Fibroblast of skin of right biceps (primary cell): ENCODE data around the gene IL3.
A peak's percentile ranks its signal among the peaks of the same experiment; 100 is the strongest.

Experiments
- DNase-seq: peaks from one replicate; pipeline ENCODE4 v3.0.0-alpha.2; 2013

Gene IL3

DNA sequence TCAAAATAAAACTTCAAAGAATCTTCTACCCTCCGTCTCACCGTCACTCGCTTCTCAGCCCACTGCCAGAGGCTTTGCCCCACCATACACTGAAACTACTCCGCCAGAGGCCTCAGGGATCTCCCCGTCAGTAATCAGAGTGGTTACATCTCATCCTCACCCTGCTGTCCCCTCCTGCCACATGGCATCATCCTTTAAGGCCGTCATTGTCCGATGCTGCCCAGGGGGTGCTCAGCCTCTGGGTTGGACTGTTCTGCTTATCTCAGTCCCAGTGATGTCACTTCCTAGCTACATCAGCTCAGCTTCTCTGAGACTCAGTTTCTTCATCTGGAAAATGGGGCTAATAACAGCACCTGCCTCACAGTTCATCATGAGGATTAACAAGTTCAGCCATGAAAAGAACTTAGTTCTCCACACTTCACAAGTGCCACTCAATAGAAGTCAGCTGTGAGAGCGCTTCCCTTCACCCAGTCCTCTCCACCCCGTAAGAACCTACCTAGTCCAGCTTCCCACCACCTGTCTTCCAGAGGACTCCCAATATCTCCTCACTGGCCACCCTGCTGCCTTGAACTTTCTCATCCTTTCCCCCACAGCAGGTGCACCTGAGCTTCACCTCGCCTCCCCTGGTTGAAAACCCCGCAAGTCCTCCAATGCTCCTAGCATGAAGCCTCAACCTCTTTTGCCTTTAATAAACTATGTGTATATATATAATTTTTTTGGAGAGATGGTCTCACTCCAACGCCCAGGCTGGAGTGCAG, 2.8 kb upstream of the IL3 start:
- no peak for DNase-seq

DNA sequence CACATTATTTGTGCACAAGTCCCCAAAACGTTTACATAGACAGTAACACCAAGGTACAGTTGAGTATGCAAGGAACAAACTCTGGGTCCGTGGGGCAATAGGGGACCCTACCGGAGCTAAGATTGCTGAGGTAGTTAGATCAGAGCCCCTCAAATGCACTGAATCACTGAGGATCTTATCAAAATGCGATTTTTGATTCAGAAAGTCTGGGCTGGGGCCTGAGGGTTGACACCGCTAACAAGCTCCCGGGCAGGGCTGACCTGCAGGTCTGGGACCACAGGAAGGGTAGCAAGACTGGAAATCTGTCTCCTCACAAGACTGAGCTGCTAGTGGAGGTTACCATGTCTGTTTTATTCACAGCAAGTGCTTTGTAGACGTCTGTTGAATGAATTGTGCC, 1.8 kb upstream of the IL3 start:
- no peak for DNase-seq

- DNase-seq: no peak
These were observed 1.3 kb upstream of the IL3 start for GRCh38 chr5:132059043-132059695.

- DNase-seq: no peak
These were observed 557 bp upstream of the IL3 start for GRCh38 chr5:132059696-132060500.

DNA sequence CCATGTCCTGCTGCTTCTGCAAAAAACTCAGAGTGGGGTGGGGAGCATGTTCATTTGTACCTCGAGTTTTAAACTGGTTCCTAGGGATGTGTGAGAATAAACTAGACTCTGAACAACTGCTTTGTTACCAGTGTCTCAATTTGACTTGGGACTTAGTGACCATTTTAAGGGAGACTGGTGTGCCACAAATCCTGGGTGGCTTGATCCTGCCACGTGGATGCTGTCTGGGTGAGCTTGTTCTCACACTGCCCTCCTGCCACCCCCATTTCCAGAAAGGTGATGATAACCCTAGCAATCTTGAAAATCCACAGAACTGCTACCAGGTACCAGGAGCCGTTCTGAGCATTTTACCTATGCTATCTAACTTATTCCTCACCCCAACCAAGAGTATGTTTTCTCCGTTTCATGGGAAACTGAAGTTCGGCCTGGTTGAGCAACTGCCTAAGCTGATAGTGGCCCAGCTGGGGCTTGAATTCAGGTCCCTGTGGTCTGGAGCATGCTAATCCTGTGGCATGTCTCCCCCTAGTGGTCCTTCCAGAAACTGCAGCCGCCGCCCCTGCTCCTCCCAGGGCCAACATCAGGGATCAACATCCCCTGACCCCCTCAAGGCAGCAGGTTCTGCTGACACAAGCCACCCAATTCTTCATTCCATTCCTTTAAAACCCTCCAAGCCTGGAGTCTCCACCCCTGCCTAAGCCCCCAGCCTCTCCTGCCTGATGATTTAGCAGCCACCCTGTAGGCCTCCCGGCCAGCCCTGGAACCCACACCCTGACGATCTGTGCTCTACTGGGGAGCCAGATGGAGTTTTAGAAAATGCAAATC, 2.8 kb downstream of the IL3 start:
- DNase-seq: peak; percentile 56

DNA sequence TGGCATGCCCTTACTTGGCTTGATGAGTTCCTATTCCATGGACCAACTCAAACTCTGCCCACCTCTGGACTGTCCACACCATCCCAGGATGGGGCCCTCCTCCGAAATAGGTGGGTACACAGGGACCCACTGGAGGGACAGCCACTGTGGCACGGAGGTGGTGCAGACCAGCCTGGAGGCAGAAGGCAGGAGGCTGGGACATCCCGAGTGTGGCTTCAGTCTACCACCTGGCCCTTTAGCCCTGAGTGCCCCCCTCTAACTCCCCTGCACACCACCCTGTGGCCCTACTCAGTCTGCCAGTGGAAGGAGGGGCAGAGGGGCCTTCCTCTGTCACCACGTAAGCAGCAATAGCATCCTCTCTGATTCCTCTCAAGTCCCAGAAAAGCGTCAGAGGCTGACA, 3.7 kb downstream of the IL3 start:
- no peak for DNase-seq

GRCh38 chr5:132064738-132065331, 4.4 kb downstream of the IL3 start:
- peak; percentile 66 for DNase-seq

- DNase-seq: peak; percentile 67
These were observed 5.0 kb downstream of the IL3 start for GRCh38 chr5:132065351-132065937.

DNA sequence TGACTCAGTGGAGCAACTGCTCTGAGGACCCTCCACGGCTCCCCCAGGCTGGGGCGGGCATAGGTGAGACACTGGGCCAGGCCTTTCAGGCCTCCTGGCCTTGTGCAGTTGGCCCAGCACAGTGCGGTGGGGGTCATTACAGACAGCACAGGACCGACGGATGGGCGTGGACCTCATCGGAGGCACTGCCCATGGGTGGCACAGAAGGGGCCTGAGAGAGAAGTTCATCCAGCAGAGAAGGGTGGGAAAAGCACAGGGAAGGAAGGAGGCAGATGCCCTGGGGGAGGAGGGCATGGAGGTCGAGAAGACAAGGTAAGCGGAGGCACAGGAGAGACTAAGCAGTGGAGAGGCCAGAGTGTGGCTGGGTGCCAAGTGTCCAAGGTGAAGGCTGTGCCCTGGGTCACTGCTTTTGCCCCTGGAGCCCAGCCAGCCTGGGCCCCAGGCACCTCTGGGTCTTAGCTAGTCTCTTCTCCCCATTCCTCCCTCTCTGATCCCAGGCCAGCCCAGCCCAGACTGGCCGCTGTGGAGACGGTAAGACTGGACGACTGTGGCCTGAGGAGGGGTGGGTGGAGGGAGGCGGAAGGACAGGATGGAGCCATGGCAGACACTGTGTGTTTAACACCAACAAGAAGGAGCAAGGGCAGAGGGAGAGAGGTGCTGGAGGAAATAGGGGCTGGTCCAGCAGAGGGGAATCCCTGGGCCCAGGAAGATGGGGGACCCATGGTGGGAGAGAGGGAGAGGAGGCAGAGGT, 5.7 kb downstream of the IL3 start:
- DNase-seq: no peak

GRCh38 chr5:132066871-132067270, 6.4 kb downstream of the IL3 start:
- no peak for DNase-seq

DNA sequence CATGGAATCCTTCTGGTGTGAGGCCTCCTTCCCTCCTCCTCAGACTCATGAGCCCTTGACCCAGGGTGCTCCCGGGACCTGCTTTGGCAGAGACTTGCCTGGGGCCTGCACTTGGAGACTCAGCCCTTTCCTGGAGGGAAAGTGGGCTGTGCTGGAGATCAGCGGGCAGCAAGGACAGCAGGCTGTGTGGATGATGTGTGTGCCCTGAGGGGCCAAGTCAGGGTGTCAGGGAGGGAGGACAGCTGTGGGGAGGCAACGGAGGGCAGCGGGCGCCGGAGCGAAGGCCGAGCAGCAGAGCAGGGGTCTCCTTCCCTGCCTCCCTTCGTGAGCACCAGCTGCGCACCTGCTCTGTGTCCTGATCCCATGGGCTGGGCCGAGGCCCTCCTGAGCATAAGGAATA, 7.0 kb downstream of the IL3 start:
- no peak for DNase-seq

DNA sequence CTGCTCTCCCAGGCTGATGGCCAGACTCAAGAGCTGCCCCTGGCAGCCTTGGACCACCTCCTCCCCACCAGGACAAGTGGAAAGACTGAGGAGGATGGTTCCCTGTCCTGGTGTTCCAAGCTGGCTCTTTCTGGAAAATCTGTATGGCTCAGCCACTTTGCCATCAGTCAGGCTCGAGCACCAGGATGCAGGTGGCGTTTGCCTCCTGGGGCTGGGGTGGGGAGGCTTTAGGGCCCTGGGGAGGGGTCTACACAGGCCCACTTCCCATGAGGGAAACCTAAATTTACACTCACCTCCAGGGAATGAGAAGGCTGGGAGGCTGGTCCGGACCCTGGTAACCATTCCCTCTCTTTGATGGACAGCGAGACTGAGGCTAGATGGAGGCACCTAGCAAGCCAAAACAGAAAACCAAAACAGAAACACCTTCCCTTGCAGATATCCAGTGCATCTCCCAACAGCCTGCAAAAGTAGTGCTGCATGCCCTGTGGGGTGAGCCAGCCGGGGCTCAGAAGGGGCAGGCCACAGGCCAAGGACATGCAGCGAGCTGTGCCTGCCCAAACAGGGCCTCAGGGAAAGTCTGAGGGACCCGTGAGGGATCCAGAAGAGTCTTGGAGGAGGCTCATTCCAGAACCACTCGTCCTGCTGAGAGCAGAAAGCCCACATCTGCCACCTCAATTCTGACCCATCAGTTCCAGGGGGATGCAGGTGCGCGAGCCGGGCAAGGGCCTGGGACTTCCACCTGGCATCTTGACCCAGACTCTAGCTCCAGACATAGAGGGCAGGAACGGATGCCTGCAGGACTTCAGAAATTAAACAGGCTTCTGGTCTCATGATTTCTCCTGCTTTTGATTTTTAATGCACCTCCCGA, 7.7 kb downstream of the IL3 start:
- DNase-seq: no peak

- DNase-seq: no peak
These were observed 9.1 kb downstream of the IL3 start for GRCh38 chr5:132069561-132069960.

DNA sequence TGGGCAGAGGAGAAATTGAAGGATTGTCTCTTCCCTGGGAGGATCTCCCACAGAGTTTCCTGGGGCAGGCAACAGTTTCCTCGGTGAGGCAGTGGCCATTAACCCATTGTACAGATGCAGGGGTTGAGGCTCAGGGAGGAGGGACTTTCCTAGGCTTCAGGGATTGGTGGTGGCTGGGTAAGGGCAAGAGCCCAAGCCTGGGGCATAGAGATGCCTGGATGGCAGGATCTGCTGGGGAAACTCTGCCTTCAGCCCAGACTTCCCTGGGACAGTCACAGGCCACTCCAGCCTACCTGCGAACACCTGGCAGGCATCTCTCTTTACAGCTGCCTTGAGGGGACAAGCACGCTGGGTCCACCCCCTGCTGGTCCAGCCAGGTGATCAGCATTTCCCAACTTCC, 9.5 kb downstream of the IL3 start:
- no peak for DNase-seq

GRCh38 chr5:132070460-132071337, 10.2 kb downstream of the IL3 start:
- peak; percentile 42 for DNase-seq

GRCh38 chr5:132071338-132071707, 10.9 kb downstream of the IL3 start:
- DNase-seq: no peak

DNA sequence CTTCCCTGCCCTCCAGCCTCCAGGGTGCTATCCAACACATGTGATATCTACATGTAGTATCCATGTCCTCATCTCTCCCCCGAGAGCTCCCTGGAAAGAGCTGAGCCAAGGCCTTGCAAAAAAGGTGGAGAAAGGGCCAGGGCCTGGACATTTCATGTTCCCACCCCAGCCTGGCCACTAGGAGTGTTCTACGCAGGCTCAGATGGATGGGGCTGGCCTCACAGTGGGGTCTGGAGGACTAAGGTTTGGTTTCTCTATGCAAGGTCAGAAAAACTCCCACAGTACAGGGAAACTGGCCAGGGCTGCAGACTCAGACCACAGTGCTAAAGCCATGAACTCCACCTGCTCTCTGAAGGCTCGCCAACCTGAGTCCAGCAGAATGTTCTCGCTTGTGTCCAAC, 11.6 kb downstream of the IL3 start:
- no peak for DNase-seq

DNA sequence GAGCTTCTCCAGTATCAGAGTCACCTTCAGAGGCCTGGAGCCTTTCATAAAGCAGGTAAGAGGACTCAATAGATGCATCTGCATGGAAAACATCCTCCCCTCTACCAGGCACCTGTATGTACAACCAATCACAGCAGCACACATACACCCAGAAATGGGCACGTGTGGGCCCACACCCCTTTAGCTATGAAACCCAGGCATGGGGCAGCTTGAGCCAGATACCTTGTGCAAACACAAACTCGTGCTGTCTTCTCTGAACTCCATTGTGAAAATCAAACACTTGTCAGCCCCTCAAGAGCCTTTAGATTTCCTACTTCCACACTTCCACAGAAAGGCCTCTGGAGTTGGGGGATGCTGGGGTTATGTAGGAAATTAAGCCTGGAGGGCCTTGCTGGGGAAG, 12.1 kb downstream of the IL3 start:
- DNase-seq: no peak

GRCh38 chr5:132073231-132074013, 13.0 kb downstream of the IL3 start, which contains the start of gene CSF2:
TSS of gene CSF2 (plus strand) at chr5:132073789. CDS start at chr5:132073824, 35 bp downstream.
- DNase-seq: peak; percentile 14
